Adipose tissue (tissue), 3 donors: ENCODE data around the gene CYBA. TPM values are rescaled to one million over a fixed set of nuclear protein-coding genes. Genes with fewer than 3 reads are reported as not detected.

Source experiments
- H3K27ac ChIP-seq: one replicate; pipeline ENCODE4 v1.5.1; 2013; ENCODE audit warnings: low read depth, low read length
- WGBS, 3 donors: extraction: QIAGEN DNeasy Blood & Tissue Kit; methylation state at CpG; one replicate each; pipeline ENCODE4 v1.1.7; 2013; 5-methylcytosine and 5-hydroxymethylcytosine counted together
- polyA plus RNA-seq, 3 donors: library from polyadenylated mRNA; stranded (reverse); fragments of 200-250 nt; gene quantifications; one replicate each; pipeline ENCODE4 v1.2.3, GENCODE V29; 2013
- donor health status: healthy with polysubstance abuse.
- donor health status: Bipolar disorder and iron deficiency.
- donor health status: healthy.

Gene CYBA
- polyA plus RNA-seq, result 100 to 1,000 TPM in 1 of 3 donors, 10 to 100 TPM in 2; 70.7 to 195 (median 93.1) TPM

DNA sequence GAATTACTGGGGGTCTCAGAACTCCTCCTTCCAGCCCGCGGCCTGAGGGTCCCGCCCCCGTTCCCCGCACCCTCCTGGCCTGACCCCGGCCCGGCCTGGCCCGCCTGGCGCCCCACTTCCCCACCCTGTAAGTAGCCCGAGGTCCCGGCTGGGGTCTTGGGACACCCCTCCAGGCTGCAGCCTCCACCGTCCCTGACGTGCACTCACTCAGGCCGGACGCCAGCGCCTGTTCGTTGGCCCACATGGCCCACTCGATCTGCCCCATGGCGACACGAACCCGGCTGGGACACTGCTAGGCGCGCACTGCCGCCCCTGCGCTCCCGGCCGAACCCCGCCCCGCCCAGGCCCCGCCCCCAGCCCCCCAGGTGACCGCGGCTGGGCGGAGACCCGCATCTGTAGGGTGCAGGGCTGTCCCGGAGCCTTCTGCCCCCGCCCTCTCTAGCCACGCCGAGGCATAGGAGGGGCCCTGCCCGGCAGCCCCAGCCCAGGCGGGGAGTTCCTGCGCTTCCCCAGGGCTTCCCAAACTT lies at the start of gene CYBA:
Gene CYBA (minus strand): TSS at position 305 of the 527 bp plus-strand sequence. CDS start 40 bp downstream, at position 265.
- no peak within 1 kb of the TSS for H3K27ac ChIP-seq
- 0% methylated on average over 30 to 41 of the region's 41 CpGs for WGBS, 3 donors

DNA sequence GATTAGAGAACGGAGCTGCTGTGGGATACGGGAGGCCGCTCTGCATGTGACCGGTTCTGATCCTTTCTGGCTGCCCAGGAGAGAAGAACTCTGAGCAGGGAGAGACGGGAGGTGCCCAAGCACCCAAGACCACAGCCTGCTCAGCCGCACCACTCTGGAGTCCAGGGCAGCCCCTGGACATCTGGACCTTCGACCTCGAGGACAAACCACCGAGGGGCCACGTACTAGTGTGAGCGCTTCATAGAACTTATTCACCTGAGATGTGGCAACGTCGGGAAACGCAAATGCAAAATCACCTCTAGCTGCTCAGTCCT lies 49.4 kb upstream of the CYBA start:
- WGBS, 3 donors, result 50 to 79% (median 55%) methylated on average over 14 of the region's 14 CpGs
- H3K27ac ChIP-seq, result peak overlapping the region; percentile 77

DNA sequence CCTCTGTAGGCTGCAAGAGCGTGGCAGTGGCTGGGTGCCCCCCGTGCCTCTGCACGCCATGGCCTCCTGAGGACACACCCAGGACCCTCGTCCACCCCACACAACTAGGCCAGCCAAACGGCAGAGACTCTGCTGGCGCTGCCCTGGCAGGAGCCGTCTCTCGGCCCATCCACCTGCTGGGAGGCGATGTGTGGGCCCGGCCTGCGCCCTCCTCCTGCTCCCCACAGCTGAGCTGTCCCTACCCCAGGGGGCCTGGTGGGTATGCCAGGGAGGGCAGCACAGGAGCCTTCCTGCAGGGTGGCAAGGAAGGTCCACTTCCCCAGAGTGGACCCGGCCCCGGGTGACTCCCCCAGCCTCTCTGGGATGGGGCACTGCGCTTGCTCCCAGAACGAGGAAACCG lies 48.3 kb upstream of the CYBA start:
- 90 to 97% (median 91%) methylated on average over 15 to 16 of the region's 16 CpGs for WGBS, 3 donors
- no peak overlapping the region for H3K27ac ChIP-seq

DNA sequence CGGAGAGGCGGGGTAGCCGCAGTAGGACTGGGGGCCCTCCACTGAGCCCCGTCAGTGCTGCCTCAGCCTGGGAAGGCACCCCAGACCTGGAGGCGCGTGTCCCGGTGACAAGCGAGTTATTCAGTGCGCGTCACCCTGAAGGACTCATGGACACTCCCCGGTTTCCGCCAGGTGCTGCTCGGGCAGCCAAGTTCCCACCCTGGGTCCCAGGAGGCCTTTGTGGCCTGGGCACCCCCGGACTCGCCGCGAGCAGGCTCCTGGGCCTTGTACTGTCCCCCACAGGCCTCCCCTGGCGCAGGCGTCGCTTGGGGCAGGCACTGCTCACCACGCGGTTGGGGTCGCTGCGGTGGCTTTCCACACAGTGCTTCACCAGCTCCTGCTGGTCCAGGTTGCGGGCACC lies 47.8 kb upstream of the CYBA start:
- 93 to 96% (median 96%) methylated on average over 22 to 25 of the region's 25 CpGs for WGBS, 3 donors
- H3K27ac ChIP-seq, result no peak overlapping the region

DNA sequence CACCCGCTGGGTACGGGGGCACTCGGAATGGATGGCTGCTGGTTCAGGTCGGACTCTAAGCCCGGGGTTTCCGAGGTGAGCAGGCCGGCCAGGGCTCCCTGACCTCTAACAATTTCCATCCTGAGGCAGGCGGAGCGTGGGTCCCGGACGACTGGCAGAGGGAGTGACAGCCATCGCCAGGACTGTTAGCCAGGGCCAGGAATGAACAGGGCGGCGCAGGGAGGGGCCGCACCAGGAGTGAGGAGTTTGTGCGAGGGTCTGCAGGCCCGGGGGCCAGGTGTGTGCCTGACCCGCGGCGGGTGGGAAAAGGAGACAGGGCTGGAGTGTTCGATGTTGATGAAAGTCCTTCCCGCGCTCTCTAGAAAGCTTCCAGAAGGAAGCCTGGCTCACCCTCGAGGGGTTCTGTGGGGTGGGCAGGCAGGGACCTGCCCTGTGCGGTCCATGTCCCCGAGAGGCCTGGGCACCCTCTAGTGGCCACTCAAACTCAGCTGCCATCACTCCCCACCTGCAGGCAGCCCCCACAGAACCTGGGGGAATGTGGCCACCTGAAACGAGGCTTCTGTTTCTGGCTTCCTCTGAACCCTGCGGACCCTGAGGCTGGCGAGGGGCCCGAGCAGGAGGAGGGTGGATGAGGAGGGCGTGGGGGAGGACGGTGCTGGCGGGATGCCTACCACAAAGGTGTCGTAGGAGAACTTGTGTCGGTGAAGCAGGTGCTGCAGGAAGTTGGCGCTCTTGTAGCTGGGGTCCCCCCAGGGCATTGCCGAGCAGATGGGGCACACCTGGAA lies 47.2 kb upstream of the CYBA start:
- H3K27ac ChIP-seq, result no peak overlapping the region

DNA sequence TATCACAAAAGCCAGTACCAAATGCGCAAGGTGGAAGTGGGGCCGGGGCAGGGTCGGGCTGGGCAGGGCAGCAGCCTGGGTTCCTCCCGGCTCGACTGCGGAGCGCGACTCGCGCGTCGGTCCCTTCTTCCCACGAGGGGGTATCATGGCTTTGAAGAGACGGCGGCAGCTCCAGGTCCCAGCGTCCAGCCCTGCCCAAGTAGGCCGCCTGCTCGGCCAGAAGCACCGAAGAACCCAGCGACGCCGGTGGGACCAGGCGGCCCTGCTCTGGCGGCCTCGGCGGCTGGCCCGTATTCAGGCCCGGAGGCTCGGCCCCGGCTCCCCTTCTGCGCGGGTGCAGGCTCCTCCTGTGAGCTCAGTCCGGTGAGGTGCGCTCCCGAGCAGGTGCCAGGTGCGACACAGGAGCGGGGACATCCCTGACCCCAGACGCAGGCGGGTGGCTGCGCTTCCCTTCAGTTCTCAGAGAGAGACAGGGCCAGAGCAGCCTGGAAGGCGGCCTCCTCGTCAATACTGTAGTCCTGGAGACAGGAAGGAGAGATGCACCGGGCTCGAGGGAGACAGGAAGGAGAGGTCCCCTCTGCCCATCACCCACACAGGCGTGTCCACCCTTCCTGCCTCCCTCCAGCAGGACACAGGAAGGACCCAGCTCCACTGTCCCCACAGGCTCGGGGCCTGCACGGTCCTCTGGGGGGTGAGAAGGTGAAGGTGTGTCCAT lies 46.4 kb upstream of the CYBA start:
- H3K27ac ChIP-seq, result no peak overlapping the region
- 87 to 93% (median 92%) methylated on average over 44 to 47 of the region's 47 CpGs for WGBS, 3 donors

More for the DNA sequence above, 47.2 kb upstream of the CYBA start:
- 84 to 88% (median 87%) methylated on average over 37 of the region's 37 CpGs for WGBS, 3 donors

DNA sequence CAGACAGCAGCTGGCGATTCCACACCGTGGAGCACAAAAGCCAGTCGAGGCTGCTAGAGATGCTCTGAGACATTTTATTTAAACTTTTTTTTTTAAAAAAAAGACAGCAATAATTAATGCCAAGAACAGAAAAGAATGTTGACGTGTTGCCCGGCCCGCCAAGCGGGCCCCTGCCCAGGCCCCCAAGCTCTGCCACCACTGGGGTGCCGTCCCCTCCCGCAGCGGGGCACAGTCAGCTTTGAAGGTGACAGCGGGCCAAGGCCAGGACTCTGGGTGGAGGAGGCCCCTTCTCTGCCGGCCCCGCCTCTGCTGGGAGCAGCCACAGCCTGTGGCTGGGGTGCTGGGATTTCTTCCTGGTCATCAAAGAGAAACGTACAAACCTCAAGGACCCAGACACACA lies 45.6 kb upstream of the CYBA start:
- H3K27ac ChIP-seq, result no peak overlapping the region
- 86 to 87% (median 87%) methylated on average over 14 of the region's 14 CpGs for WGBS, 3 donors

DNA sequence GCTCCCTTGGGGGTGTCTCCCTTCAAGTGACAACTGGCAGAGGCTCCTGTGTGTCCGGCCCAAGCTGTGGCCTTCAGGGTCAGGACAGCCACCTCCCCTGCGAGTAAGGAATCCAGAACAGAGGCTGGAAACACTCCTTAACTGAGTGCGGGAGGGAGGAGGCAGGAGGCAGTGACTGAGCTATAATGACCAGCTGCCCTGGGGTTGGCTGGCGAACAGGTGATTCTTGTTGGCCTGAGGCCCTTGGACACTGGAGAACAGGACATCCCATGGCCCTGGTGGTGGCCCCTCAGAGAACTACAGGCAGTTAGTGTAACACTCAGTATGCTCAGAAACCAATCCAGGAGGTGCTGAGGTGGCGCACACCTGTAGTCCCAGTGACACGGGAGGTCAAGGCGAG lies 44.9 kb upstream of the CYBA start:
- WGBS, 3 donors, result 90 to 97% (median 95%) methylated on average over 7 of the region's 7 CpGs
- no peak overlapping the region for H3K27ac ChIP-seq

DNA sequence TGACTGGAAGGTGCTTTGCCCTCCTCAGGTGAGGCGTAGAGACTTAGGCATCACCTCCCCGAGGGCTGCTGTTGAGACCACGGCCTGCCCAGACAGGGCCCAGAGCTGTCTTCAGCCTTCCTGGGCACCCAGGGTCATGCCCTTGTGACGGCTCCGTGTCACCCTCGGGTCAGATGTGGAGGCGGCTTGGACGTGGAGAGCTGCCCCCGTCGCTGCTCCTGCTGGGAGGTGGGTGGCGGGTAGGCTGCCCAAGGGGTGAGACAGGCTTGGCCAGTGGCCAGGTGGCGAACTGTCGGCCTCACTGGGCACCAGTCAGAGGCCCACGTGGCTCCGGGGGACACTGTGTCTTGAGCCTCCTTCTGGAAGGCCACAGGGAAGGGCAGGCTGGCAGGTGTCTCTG lies 44.4 kb upstream of the CYBA start:
- H3K27ac ChIP-seq, result no peak overlapping the region
- WGBS, 3 donors, result 76 to 84% (median 80%) methylated on average over 15 of the region's 15 CpGs

DNA sequence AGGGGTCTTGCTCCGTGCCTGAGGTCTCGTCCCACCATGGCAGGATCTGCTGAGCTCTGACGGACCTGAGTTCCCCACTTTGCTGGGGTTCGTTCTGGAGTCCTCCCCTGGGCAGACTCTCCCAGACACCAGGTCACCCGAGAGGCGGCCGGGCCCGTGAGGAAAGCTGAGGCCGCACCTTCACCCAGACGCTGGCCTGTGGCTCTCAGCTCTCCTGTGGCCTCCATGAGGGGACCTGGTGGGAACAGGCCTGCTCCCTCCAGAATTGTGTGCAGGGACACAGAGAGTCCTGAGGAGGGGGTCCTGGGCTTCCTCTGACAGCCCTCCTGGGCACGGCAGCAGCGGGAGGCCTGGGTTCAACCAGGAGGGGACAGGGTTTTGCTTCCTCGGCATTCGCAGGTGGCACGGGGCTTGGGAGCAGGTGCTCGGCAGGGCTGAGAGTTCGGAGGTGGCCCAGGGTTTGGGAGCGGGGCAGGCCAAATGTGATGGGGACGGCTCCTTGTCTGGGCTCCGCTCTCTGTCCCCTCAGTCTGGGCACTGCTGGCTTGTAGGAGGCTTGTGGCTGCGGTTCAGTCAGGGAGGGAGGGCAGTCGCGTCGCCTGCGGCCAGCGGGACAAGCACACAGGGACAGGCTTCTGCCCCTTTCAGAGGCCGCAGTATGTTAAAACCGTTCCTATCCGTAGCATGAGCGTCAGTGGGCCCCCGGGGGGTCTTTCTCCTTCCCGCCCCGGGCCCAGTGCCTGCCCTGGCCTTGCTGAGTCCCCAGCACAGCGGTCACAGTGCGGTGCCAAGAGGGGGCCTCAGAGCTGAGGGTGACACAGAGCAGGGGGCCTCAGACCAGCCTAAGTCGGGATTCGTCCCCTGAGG lies 43.6 kb upstream of the CYBA start:
- WGBS, 3 donors, result 88 to 93% (median 93%) methylated on average over 32 to 37 of the region's 37 CpGs
- no peak overlapping the region for H3K27ac ChIP-seq

DNA sequence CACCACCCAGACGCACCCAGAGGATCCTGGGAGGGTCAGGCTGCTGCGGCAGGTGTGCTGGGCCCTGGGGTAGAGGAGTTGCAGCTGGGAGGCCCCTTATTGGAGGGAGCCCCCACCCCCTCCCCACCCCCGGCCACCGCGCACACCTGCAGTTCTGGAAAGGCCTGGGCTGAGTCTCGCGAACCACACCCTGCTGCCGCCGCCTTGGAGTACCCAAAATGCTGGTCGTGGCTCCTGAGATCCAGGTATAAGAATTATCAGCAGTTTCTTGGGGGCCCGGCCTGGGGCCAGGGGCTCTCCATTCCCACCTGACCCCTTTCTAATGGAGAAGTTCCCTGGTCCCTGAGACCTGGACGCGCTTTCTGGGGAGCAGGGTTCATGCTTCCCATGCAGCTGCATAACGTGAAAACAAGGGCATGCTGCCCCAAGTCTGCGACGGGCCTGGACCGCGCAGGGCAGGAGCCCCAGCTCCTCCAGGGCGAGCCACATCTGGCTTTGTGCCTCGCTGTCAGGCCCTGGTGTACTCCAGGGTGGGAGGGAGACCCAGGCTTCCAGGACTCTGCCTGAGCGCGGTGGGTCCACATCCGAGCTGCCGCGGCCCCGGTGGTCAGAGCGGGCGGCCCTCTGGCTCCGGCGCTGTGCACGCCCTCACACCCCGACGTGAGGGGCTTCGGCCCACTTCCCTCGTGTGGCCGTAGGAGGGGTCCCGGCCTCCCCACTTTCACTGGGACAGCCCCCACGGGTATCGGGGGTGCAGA lies 42.7 kb upstream of the CYBA start:
- no peak overlapping the region for H3K27ac ChIP-seq
- WGBS, 3 donors, result 89 to 90% (median 90%) methylated on average over 39 of the region's 39 CpGs

DNA sequence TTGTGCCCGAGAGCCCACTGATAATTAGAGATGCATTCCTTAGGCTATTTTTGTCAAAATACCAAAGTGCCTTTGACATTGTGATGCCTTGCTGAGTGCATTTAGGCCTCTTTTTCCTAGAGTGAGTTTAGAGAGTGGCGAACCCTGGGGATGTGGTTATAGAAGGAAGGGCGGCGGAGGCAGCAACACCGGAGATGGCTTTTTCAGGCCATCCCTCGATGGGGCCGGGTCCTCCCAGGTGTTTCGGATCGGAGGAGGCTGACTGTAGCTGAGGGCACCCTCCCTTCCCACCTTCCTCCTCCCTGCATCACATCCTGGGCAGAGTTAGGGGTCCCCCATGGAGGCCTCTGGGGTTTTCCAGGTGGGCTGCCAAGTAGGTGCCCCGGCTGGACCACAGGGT lies 42.0 kb upstream of the CYBA start:
- no peak overlapping the region for H3K27ac ChIP-seq
- WGBS, 3 donors, result 65 to 89% (median 67%) methylated on average over 10 of the region's 10 CpGs

DNA sequence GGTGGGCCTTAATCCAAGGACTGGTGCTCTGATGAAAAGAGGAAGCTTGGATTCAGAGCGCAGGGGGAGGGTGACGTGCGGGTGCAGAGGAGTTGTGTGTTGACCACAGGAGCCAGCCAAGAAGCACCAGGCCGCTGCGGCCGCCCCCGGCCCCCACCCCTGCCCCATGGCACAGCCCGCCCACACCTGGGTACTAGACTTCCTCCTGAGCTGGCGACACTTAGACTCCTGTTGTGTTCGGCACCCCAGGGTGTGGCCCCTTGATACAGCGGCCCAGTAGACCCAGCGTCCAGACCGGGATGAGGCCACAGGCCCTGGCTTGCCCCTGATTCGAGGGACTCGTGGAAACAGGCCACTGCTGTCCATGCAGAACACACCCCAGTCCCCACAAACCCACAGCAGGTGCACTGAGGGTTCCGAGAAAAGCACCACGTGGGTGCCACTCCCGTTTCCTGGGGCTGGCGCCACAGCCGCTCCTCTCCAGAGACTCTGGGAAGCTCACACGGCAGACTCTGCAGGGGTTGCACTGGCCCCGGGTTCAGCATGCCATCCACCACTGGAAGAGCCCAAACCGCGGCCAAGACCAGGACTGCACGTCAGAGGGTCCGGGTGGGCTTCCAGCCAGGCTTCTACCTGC lies 41.2 kb upstream of the CYBA start:
- 53 to 87% (median 59%) methylated on average over 26 of the region's 26 CpGs for WGBS, 3 donors
- H3K27ac ChIP-seq, result no peak overlapping the region

DNA sequence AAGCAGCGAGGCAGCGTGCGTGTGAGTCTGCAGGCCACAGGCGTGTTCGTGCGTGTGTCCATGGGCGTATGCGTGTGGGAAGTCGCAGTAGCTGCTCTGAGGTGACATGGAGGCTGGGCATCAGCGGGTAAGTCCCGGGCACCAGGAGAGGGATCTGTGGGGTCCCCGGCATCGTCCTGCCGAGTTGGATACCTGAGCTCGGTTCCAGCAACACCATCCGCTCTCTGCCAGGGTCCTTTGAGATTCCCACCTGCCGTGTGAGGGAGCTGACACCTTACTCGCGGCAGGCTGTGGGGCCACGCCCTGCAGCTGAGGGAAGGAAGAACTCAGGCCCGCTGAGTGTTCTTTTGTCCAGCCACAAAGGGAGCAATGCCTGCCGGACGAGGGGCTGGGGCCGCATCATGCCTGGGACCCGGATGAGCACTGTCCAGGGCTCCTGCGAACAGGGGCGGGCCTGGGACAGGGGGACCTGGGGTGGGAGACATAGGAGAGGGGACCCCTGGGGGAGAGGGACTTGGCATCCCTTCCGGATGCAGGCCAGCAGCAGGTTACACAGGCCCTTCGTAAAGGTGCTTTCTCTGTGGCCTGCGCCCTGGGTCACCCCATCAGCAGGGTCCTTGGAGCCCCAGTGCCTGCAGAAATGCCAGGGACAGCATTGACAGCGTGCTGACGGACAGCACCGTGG lies 40.4 kb upstream of the CYBA start:
- WGBS, 3 donors, result 82 to 95% (median 82%) methylated on average over 33 of the region's 33 CpGs

DNA sequence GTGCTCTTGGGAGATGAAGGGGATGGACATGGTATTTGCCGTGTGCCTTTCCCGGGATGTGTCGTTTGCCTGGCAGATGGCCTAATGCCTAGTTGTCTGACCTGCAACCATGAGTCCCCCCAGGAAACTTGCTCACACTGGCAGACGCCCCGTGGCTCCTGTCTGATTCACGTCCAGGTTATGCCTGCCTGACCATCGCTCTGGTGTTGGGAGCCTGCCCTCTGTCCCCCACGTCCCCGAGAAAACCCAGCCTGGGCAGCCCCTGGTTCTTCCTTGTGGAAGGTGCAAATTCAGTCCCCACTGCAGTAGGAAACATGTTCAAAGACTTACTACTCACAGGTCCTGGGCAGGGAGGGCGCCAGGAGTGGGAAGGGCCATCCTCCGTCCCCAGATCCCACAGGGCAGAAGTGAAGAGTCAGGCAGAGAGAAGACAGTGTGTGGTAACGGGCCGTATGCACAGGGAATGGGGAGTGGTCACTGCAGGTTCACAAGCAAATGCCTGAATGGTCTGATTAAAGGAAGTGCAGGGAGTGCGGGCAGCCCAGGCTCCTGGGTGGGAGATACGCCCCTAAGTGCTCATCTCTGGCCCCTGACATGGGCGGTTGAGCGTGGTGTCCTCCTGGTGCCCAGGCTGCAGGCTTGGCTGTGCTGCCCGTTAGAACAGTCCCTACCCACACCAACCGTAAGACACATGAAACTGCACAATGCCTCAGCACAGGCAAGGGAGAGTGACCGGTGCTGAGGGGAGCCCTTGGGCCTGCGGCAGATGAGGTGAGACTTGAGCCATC lies 39.7 kb upstream of the CYBA start:
- 82 to 86% (median 84%) methylated on average over 20 to 21 of the region's 21 CpGs for WGBS, 3 donors

More for the DNA sequence above, 40.4 kb upstream of the CYBA start:
- no peak overlapping the region for H3K27ac ChIP-seq

DNA sequence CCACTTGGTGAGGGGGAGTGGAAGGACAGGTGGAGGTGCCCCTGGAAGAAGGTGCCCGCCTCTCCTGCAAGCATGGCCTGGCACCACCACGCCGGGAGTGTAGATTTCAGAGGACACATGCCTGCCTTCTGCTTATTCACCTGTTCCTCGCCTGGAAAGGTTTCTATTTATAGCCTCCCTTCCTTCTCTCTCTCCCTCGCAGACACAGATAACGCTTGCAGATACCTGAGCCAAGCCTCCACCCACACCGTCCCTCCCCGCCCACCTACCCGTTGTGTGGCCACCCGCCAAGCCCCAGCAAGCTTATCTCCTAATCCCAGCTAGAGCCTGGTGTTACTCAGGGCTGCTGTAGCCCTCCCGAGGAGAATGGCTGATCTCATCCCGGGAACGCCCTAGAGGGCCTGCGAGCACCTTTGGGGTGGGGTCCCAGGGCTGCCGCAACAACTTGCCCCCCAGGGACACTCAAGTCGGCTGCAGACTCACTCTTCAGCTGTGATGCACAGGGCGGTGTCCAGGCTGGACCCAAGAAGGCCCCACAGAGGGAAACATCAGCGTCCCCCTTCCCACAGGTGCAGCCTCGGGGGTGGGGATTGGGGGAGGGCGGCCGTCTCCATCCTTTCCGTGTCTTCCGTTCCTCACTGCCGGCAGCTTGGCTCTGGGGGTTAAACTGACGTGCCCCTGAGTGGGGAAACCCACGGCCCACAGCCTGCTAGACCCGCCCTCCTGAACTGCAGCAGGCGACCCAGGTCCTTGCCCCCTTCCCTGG lies 37.3 kb upstream of the CYBA start:
- WGBS, 3 donors, result 19 to 54% (median 34%) methylated on average over 26 to 28 of the region's 28 CpGs
- no peak overlapping the region for H3K27ac ChIP-seq

More for the DNA sequence above, 39.7 kb upstream of the CYBA start:
- no peak overlapping the region for H3K27ac ChIP-seq
